GM12891 (cell line): ENCODE results near the gene ZC3H12C.

Source experiments
- POLR2A ChIP-seq: IDR thresholded peaks from 2 replicates; pipeline ENCODE4 v1.6.1; 2011; ENCODE audit warnings: low read depth, low read length, control low read depth
- POLR2AphosphoS5 ChIP-seq: IDR thresholded peaks from 2 replicates; pipeline ENCODE4 v1.6.1; 2011; ENCODE audit warnings: low read depth, low read length, control low read depth
- SPI1 ChIP-seq: IDR thresholded peaks from 2 replicates; pipeline ENCODE4 v1.6.1; 2011; ENCODE audit warnings: low read depth, low read length, control low read depth

DNA sequence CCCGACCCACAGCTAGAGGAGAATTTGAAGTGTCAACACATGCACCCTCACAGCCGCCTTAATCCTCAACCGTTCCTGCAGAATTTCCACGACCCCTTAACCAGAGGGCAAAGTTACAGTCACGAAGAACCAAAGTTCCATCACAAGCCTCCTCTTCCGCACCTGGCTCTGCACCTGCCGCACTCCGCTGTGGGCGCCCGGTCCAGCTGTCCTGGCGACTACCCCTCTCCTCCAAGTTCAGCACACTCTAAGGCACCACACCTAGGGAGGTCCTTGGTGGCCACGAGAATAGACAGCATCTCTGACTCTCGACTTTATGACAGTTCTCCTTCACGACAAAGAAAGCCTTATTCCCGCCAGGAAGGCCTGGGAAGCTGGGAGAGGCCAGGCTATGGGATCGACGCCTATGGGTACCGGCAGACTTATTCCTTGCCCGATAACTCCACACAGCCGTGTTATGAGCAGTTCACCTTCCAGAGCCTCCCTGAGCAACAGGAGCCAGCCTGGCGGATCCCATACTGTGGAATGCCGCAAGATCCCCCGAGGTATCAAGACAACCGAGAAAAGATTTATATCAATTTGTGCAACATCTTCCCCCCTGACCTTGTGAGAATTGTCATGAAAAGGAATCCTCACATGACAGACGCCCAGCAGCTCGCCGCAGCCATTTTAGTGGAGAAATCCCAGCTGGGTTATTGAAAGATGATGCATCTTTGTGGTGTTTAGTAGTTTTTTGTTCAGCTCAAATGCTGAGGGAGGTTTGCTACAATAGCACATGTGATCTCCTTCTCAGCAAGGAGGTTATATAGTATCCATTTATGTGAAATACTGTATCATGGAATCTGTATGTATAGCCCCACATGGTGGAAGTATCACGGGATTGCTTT is 72.1 kb downstream of the ZC3H12C start:
- TF ChIP-seq POLR2AphosphoS5 (no peak), SPI1 (no peak), POLR2A (no peak)
